Type B pancreatic cell (in vitro differentiated cells): ENCODE measurements around the gene CFDP1. TPM values are rescaled to one million over a fixed set of nuclear protein-coding genes. Genes with fewer than 3 reads are reported as not detected.

Experiments used
- DNase-seq: peaks from one replicate; pipeline ENCODE4 v3.0.0; 2021; ENCODE audit warnings: mixed read lengths; ENCODE audit not compliant: unreplicated experiment; ENCODE audit errors: extremely low spot score
- H3K27ac Mint-ChIP-seq: 2 replicates; pipeline ENCODE4 v1.8.0; 2021; ENCODE audit warnings: mild to moderate bottlenecking, mixed read lengths
- H3K27me3 Mint-ChIP-seq: 2 replicates; pipeline ENCODE4 v1.8.0; 2021; ENCODE audit warnings: mixed read lengths
- H3K36me3 Mint-ChIP-seq: 2 replicates; pipeline ENCODE4 v1.8.0; 2021; ENCODE audit warnings: mixed read lengths
- H3K4me1 Mint-ChIP-seq: one replicate; pipeline ENCODE4 v1.8.0; 2021; ENCODE audit warnings: mixed read lengths; ENCODE audit not compliant: unreplicated experiment
- H3K4me3 Mint-ChIP-seq: 2 replicates; pipeline ENCODE4 v1.8.0; 2021; ENCODE audit warnings: mild to moderate bottlenecking, mixed read lengths
- H3K9me3 Mint-ChIP-seq: 2 replicates; pipeline ENCODE4 v1.8.0; 2021; ENCODE audit warnings: mixed read lengths
- total RNA-seq: library from RNA; stranded (reverse); gene quantifications from 2 replicates; pipeline ENCODE4 v1.2.1, GENCODE V29; 2021; ENCODE audit warnings: low replicate concordance
- TF ChIP-seq, protein P1 (sequence below): fragments of 200-600 bp; sonication (generic); conservative IDR thresholded peaks from 2 replicates; pipeline ENCODE4 v1.5.0; 2021; ENCODE audit warnings: antibody characterized with exemption, mild to moderate bottlenecking

Gene CFDP1
- total RNA-seq, 1 donor from 2014 or later, result 84.9 TPM

DNA sequence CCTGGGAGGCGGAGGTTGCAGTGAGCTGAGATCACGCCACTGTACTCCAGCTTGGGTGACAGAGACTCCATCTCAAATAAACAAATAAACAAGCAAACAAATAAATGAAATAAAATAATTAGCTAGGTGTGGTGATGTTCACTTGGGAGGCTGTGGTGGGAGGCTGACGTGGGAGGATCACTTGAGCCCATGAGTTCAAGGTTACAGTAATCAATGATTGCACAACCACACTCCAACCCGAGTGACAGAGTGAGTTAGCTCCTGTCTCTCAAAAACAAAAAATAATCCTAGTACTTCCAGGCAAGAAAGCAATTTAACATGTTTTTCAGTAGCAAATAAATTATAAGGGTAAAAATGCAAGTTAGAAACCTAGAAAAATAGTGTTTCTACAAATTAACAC lies 26.4 kb downstream of the CFDP1 start:
- TF ChIP-seq, protein P1, sequence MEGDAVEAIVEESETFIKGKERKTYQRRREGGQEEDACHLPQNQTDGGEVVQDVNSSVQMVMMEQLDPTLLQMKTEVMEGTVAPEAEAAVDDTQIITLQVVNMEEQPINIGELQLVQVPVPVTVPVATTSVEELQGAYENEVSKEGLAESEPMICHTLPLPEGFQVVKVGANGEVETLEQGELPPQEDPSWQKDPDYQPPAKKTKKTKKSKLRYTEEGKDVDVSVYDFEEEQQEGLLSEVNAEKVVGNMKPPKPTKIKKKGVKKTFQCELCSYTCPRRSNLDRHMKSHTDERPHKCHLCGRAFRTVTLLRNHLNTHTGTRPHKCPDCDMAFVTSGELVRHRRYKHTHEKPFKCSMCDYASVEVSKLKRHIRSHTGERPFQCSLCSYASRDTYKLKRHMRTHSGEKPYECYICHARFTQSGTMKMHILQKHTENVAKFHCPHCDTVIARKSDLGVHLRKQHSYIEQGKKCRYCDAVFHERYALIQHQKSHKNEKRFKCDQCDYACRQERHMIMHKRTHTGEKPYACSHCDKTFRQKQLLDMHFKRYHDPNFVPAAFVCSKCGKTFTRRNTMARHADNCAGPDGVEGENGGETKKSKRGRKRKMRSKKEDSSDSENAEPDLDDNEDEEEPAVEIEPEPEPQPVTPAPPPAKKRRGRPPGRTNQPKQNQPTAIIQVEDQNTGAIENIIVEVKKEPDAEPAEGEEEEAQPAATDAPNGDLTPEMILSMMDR, result no peak

DNA sequence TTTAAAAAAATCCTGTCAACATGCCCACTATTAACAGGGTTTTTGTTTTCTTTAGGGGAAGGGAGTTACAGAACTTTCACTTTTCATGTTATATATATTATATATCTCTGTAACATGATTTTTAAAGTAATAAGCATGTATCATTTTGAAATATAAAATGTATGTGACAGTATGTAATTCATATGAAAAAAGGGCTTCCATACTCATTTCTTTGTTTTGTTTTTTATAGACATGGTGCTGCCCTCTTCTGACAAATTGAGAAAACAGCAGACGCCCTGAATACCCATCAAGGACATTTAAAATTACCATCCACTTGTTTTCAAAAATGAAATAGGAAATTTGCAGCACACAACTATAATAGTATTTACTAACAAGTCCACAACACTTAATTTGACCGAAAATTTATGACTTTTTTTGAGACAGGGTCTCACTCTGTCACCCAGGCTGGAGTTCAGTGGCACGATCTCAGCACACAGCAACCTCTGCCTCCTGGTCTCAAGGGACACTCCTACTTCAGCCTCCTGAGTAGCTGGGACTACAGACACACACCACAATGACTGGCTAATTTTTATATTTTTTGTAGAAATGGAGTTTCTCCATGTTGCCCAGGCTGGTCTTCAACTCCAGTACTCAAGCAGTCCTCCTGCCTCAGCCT lies 30.4 kb downstream of the CFDP1 start:
- Mint-ChIP-seq H3K4me1 (peaks cover 8% of the 10 kb centered on the region), H3K27ac (peak overlapping the region; percentile 31), H3K36me3 (peaks cover 14% of the 10 kb centered on the region), H3K9me3 (no peaks in the 10 kb centered on the region), H3K27me3 (no peaks in the 10 kb centered on the region), H3K4me3 (no peak overlapping the region)
- DNase-seq, result no peak
- TF ChIP-seq, protein P1, result peak; percentile 83

More for the DNA sequence above, 26.4 kb downstream of the CFDP1 start:
- Mint-ChIP-seq H3K27me3 (no peaks in the 10 kb centered on the region), H3K27ac (no peak overlapping the region), H3K36me3 (peaks cover 18% of the 10 kb centered on the region), H3K4me1 (peaks cover 5% of the 10 kb centered on the region), H3K4me3 (no peak overlapping the region), H3K9me3 (no peaks in the 10 kb centered on the region)
- DNase-seq, result no peak

DNA sequence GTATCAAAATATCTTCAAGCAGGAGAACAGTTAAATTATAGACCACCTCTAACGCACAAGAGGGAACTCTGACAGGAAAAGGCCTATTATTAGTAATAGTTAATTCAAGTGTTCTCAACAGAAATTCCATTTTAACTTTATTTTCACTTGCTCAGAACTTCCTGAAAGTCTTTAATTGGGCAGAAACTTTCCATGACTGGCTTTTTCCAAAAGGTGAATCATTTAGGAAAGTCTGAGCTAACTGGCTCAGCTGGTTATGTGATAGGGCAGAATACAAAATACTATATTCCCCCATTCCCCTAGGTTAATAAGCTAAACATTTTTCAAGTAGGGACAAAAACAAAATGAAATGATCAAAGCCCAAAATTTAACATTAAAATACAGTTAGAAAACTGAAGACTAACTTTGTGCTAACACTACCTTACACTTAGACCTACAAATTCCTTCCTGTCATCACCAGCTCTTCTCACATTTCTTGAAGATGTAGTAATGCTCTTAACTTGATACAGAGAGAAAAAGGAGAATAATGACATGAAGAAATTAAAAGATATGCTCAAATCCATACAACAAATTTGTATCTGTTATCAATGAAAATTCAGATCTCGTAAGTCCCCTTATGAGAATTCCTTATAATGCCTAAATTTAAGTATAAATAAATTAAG lies 31.0 kb downstream of the CFDP1 start:
- Mint-ChIP-seq H3K27me3 (no peaks in the 10 kb centered on the region), H3K4me3 (no peak overlapping the region), H3K36me3 (peaks cover 13% of the 10 kb centered on the region), H3K9me3 (no peaks in the 10 kb centered on the region), H3K4me1 (peaks cover 8% of the 10 kb centered on the region), H3K27ac (peak overlapping the region; percentile 77)
- TF ChIP-seq, protein P1, result no peak
- no peak for DNase-seq

DNA sequence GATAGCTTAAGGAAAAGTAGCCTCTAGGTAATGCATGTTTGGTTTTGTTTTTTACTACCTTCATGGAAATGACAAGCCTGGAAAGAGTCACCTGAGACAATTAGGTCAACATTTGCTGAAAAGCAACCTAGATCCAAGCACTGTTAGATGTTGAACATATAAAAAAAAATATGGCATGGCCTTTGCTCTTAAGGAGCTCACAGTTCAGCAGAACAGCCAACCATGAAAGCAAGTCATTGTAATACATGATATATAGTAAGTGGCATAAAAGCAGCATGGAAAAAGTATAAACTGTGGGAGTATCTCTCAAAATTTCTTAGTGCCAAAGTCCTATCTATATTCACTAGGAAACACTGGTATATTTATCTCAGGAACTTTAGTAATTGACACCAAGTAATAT lies 31.6 kb downstream of the CFDP1 start:
- H3K4me1 Mint-ChIP-seq, result peaks cover 8% of the 10 kb centered on the region
- H3K4me3 Mint-ChIP-seq, result no peak overlapping the region
- H3K9me3 Mint-ChIP-seq, result no peaks in the 10 kb centered on the region
- TF ChIP-seq, protein P1, result no peak
- H3K27ac Mint-ChIP-seq, result peak overlapping the region; percentile 77
- H3K27me3 Mint-ChIP-seq, result no peaks in the 10 kb centered on the region
- H3K36me3 Mint-ChIP-seq, result peaks cover 13% of the 10 kb centered on the region
- no peak for DNase-seq

DNA sequence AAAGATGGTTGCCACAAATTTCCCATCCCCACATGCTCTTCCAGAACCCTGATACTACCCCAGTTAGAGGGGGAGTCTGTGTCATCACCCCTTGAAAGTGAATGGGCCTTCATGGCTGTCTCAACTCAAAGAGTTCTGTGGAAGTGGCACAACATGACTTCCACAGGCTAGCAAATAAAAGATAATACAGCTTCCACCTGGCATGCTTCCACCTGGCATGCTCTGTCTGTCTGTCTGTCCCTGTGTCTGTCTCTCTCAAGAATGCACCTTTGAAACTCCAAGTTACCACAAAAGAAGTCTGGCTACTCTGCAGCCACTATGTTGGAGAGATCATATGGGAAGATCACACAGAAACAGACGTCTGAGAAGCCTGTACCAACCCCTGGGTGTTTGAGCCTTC lies 35.0 kb downstream of the CFDP1 start:
- Mint-ChIP-seq H3K4me1 (peaks cover 8% of the 10 kb centered on the region), H3K36me3 (peaks cover 16% of the 10 kb centered on the region)
- TF ChIP-seq, protein P1, result no peak

More for the DNA sequence above, 35.0 kb downstream of the CFDP1 start:
- H3K4me3 Mint-ChIP-seq, result no peak overlapping the region
- H3K27me3 Mint-ChIP-seq, result no peaks in the 10 kb centered on the region
- H3K27ac Mint-ChIP-seq, result no peak overlapping the region
- H3K9me3 Mint-ChIP-seq, result no peaks in the 10 kb centered on the region
- DNase-seq, result no peak
